H9 (cell line): ENCODE results near the gene PEX19. TPM values are rescaled to one million over a fixed set of nuclear protein-coding genes. Genes with fewer than 3 reads are reported as not detected.
A peak's percentile ranks its signal among the peaks of the same experiment; 100 is the strongest.

Source experiments
- DNase-seq: peaks from one replicate; pipeline ENCODE4 v3.0.0-alpha.2; 2017
- H2AFZ ChIP-seq: one replicate; pipeline ENCODE4 v1.6.1; 2013; ENCODE audit warnings: mild to moderate bottlenecking, low read length, control low read depth, moderate library complexity
- H2AK5ac ChIP-seq: 2 replicates; pipeline ENCODE4 v1.6.1; 2013; ENCODE audit warnings: low read length, control low read depth, mixed read lengths; ENCODE audit not compliant: insufficient read length
- H2BK120ac ChIP-seq: one replicate; pipeline ENCODE4 v1.6.1; 2013; ENCODE audit warnings: low read depth, mild to moderate bottlenecking, low read length, control low read depth, inconsistent platforms; ENCODE audit not compliant: poor library complexity, severe bottlenecking
- H2BK12ac ChIP-seq: 2 replicates; pipeline ENCODE4 v1.6.1; 2013; ENCODE audit warnings: low read length, control low read depth, mixed read lengths, low read depth; ENCODE audit not compliant: insufficient read length
- H2BK15ac ChIP-seq: 2 replicates; pipeline ENCODE4 v1.6.1; 2013; ENCODE audit warnings: low read depth, low read length, control low read depth
- H2BK20ac ChIP-seq: one replicate; pipeline ENCODE4 v1.6.1; 2013; ENCODE audit warnings: low read depth, mild to moderate bottlenecking, low read length, control low read depth, inconsistent platforms; ENCODE audit not compliant: poor library complexity, severe bottlenecking
- H2BK5ac ChIP-seq: 2 replicates; pipeline ENCODE4 v1.6.1; 2013; ENCODE audit warnings: low read length, control low read depth, mixed read lengths; ENCODE audit not compliant: insufficient read length
- H3K14ac ChIP-seq: 2 replicates; pipeline ENCODE4 v1.6.1; 2013; ENCODE audit warnings: low read length, control low read depth; ENCODE audit not compliant: insufficient read depth
- H3K18ac ChIP-seq: 2 replicates; pipeline ENCODE4 v1.6.1; 2013; ENCODE audit warnings: low read depth, mild to moderate bottlenecking, mixed read lengths, low read length, control low read depth; ENCODE audit not compliant: insufficient read length
- H3K23ac ChIP-seq: 2 replicates; pipeline ENCODE4 v1.6.1; 2013; ENCODE audit warnings: low read length, control low read depth, mixed read lengths, low read depth; ENCODE audit not compliant: insufficient read length
- H3K23me2 ChIP-seq: 2 replicates; pipeline ENCODE4 v1.6.1; 2013; ENCODE audit warnings: low read depth, mild to moderate bottlenecking, mixed read lengths, low read length, control low read depth; ENCODE audit not compliant: insufficient read length, poor library complexity, severe bottlenecking
- H3K27ac ChIP-seq: 2 replicates; pipeline ENCODE4 v1.5.1; 2013; ENCODE audit warnings: low read length, control low read depth, mixed read lengths, low read depth; ENCODE audit not compliant: insufficient read length
- H3K27me3 ChIP-seq: 2 replicates; pipeline ENCODE4 v1.6.1; 2013; ENCODE audit warnings: low read length, control low read depth, inconsistent platforms; ENCODE audit not compliant: insufficient read depth
- H3K4ac ChIP-seq: 2 replicates; pipeline ENCODE4 v1.6.1; 2013; ENCODE audit warnings: low read depth, mild to moderate bottlenecking, control low read depth, inconsistent platforms, low read length, moderate library complexity
- H3K4me1 ChIP-seq: 2 replicates; pipeline ENCODE4 v1.6.1; 2013; ENCODE audit warnings: low read length, control low read depth, inconsistent platforms; ENCODE audit not compliant: insufficient read depth
- H3K4me2 ChIP-seq: 2 replicates; pipeline ENCODE4 v1.6.1; 2013; ENCODE audit warnings: low read length, control low read depth, mixed read lengths; ENCODE audit not compliant: insufficient read length, insufficient read depth
- H3K56ac ChIP-seq: 2 replicates; pipeline ENCODE4 v1.6.1; 2013; ENCODE audit warnings: low read depth, mild to moderate bottlenecking, mixed read lengths, low read length, control low read depth; ENCODE audit not compliant: insufficient read length
- H3K79me1 ChIP-seq: 2 replicates; pipeline ENCODE4 v1.6.1; 2013; ENCODE audit warnings: low read depth, mild to moderate bottlenecking, moderate library complexity, low read length, control low read depth, inconsistent platforms; ENCODE audit not compliant: insufficient read depth, poor library complexity, severe bottlenecking
- H3K79me2 ChIP-seq: 2 replicates; pipeline ENCODE4 v1.6.1; 2013; ENCODE audit warnings: low read length, control low read depth, inconsistent platforms; ENCODE audit not compliant: insufficient read depth
- H3K9ac ChIP-seq: 2 replicates; pipeline ENCODE4 v1.6.1; 2013; ENCODE audit warnings: low read length, control low read depth, mixed read lengths; ENCODE audit not compliant: insufficient read length; ENCODE audit errors: extremely low read depth
- H3K9me3 ChIP-seq: one replicate; pipeline ENCODE4 v1.6.1; 2013; ENCODE audit warnings: low read depth, low read length, inconsistent platforms; ENCODE audit not compliant: control insufficient read depth
- H3T11ph ChIP-seq: one replicate; pipeline ENCODE4 v1.6.1; 2013; ENCODE audit warnings: mild to moderate bottlenecking, low read length, control low read depth, inconsistent platforms
- H4K20me1 ChIP-seq: one replicate; pipeline ENCODE4 v1.6.1; 2013; ENCODE audit not compliant: control insufficient read depth, insufficient read length, insufficient read depth
- H4K5ac ChIP-seq: 2 replicates; pipeline ENCODE4 v1.6.1; 2013; ENCODE audit warnings: low read depth, mild to moderate bottlenecking, mixed read lengths, low read length, control low read depth; ENCODE audit not compliant: insufficient read length
- H4K8ac ChIP-seq: replicated peaks from 2 replicates; pipeline ENCODE4 v1.6.1; 2013; ENCODE audit warnings: low read length, control low read depth, mixed read lengths, low read depth; ENCODE audit not compliant: insufficient read length
- H4K91ac ChIP-seq: 2 replicates; pipeline ENCODE4 v1.6.1; 2013; ENCODE audit warnings: low read depth, mild to moderate bottlenecking, moderate library complexity, mixed read lengths, low read length, control low read depth; ENCODE audit not compliant: insufficient read length
- H3K27ac Mint-ChIP-seq, 3 experiments: 2 replicates in 2 of 3; 3 replicates in 1 of 3; pipeline ENCODE4 v1.8.0; 2020 to 2021; ENCODE audit warnings: mixed read lengths in 3 of 3, mild to moderate bottlenecking in 1 of 3, moderate library complexity in 1 of 3
- H3K27me3 Mint-ChIP-seq: 2 replicates; pipeline ENCODE4 v1.8.0; 2021; ENCODE audit warnings: low read depth, mild to moderate bottlenecking, moderate library complexity, mixed read lengths
- H3K36me3 Mint-ChIP-seq, 3 experiments: 2 replicates in 2 of 3; 3 replicates in 1 of 3; pipeline ENCODE4 v1.8.0; 2020 to 2021; ENCODE audit warnings: low read depth in 3 of 3, mixed read lengths in 3 of 3; ENCODE audit not compliant: insufficient read depth in 1 of 3
- H3K4me1 Mint-ChIP-seq, 2 experiments: 2 replicates each; pipeline ENCODE4 v1.8.0; 2020; ENCODE audit warnings: mixed read lengths in 2 of 2
- H3K4me3 Mint-ChIP-seq, 2 experiments: 2 replicates in 1 of 2; 3 replicates in 1 of 2; pipeline ENCODE4 v1.8.0; 2020 to 2021; ENCODE audit warnings: mild to moderate bottlenecking in 2 of 2, mixed read lengths in 2 of 2, moderate library complexity in 1 of 2
- H3K9me3 Mint-ChIP-seq, 2 experiments: 2 replicates in 1 of 2; 3 replicates in 1 of 2; pipeline ENCODE4 v1.8.0; 2020; ENCODE audit warnings: mild to moderate bottlenecking in 2 of 2, mixed read lengths in 2 of 2, moderate library complexity in 1 of 2
- WGBS: extraction: QIAGEN DNeasy Blood & Tissue Kit; methylation state at CpG from one replicate; pipeline ENCODE4 v1.1.7; 2013; ENCODE audit warnings: missing lambda C conversion rate, low lambda C conversion rate, mixed read lengths; ENCODE audit not compliant: insufficient read length; ENCODE audit errors: extremely low coverage; 5-methylcytosine and 5-hydroxymethylcytosine counted together
- total RNA-seq: library from RNA; stranded (reverse); gene quantifications from 2 replicates; pipeline ENCODE4 v1.2.1, GENCODE V29; 2021
- TF ChIP-seq, protein P1 (sequence below): fragments of 200-600 bp; sonication (generic); conservative IDR thresholded peaks from 3 replicates; pipeline ENCODE4 v1.8.0; 2021; ENCODE audit warnings: antibody characterized with exemption, mild to moderate bottlenecking

Gene PEX19
- total RNA-seq, 1 experiment from 2014 or later: 92.7 TPM

GRCh38 chr1:160267284-160267991, 17.5 kb downstream of the PEX19 start:
- H2BK120ac ChIP-seq: no peak overlapping the region
- H3K9me3 ChIP-seq: no peaks in the 10 kb centered on the region
- H4K8ac ChIP-seq: no peak overlapping the region
- no peak overlapping the region for H4K91ac ChIP-seq
- no peak overlapping the region for H2BK20ac ChIP-seq
- H3K9me3 Mint-ChIP-seq: peaks cover 0 to 2% of the 10 kb centered on the region in 2 experiments; a peak in 1 of 5 replicates
- H4K20me1 ChIP-seq: no peaks in the 10 kb centered on the region
- TF ChIP-seq, protein P1, sequence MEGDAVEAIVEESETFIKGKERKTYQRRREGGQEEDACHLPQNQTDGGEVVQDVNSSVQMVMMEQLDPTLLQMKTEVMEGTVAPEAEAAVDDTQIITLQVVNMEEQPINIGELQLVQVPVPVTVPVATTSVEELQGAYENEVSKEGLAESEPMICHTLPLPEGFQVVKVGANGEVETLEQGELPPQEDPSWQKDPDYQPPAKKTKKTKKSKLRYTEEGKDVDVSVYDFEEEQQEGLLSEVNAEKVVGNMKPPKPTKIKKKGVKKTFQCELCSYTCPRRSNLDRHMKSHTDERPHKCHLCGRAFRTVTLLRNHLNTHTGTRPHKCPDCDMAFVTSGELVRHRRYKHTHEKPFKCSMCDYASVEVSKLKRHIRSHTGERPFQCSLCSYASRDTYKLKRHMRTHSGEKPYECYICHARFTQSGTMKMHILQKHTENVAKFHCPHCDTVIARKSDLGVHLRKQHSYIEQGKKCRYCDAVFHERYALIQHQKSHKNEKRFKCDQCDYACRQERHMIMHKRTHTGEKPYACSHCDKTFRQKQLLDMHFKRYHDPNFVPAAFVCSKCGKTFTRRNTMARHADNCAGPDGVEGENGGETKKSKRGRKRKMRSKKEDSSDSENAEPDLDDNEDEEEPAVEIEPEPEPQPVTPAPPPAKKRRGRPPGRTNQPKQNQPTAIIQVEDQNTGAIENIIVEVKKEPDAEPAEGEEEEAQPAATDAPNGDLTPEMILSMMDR: no peak
- no peak overlapping the region for H3K18ac ChIP-seq
- no peak overlapping the region for H3K4ac ChIP-seq
- no peak for DNase-seq
- H4K5ac ChIP-seq: no peak overlapping the region
- H3K23me2 ChIP-seq: peaks cover 4% of the 10 kb centered on the region
- no peaks in the 10 kb centered on the region for H3K4me1 ChIP-seq
- peaks cover 25% of the 10 kb centered on the region for H3K27me3 Mint-ChIP-seq
- H2BK12ac ChIP-seq: no peak overlapping the region
- no peak overlapping the region for H3K14ac ChIP-seq
- no peak overlapping the region for H3T11ph ChIP-seq
- no peaks in the 10 kb centered on the region for H3K79me2 ChIP-seq
- H3K23ac ChIP-seq: no peak overlapping the region
- H2BK15ac ChIP-seq: no peak overlapping the region
- no peaks in the 10 kb centered on the region for H3K79me1 ChIP-seq
- no peak overlapping the region for H3K27ac ChIP-seq
- H2AK5ac ChIP-seq: no peak overlapping the region
- no peak overlapping the region for H3K56ac ChIP-seq
- H3K4me1 Mint-ChIP-seq: peaks cover 5 to 6% of the 10 kb centered on the region in 2 experiments; a peak in 3 of 4 replicates
- no peak overlapping the region for H2AFZ ChIP-seq
- no peaks in the 10 kb centered on the region; a peak in 1 of 7 replicates for H3K36me3 Mint-ChIP-seq
- H3K9ac ChIP-seq: no peak overlapping the region
- no peaks in the 10 kb centered on the region for H3K27me3 ChIP-seq
- H2BK5ac ChIP-seq: no peak overlapping the region
- WGBS: no CpG with 5 or more reads among the region's 10 CpGs
- no peak overlapping the region for H3K4me2 ChIP-seq
- no peak overlapping the region for H3K4me3 Mint-ChIP-seq
- H3K27ac Mint-ChIP-seq: peak overlapping the region in 1 of 3 experiments; percentile 42; a peak in 2 of 7 replicates
